Stimulated activated CD8-positive, alpha-beta memory T cell treated with anti-CD3 and anti-CD28 coated beads, Interleukin-4, amount 100 ng/mL, for 48 hours (primary cell): ENCODE data around the gene MAD1L1.
A peak's percentile ranks its signal among the peaks of the same experiment; 100 is the strongest.

Experiments
- DNase-seq: peaks from one replicate; pipeline ENCODE4 v3.0.0-alpha.2; 2020

MAD1L1 gene

DNA sequence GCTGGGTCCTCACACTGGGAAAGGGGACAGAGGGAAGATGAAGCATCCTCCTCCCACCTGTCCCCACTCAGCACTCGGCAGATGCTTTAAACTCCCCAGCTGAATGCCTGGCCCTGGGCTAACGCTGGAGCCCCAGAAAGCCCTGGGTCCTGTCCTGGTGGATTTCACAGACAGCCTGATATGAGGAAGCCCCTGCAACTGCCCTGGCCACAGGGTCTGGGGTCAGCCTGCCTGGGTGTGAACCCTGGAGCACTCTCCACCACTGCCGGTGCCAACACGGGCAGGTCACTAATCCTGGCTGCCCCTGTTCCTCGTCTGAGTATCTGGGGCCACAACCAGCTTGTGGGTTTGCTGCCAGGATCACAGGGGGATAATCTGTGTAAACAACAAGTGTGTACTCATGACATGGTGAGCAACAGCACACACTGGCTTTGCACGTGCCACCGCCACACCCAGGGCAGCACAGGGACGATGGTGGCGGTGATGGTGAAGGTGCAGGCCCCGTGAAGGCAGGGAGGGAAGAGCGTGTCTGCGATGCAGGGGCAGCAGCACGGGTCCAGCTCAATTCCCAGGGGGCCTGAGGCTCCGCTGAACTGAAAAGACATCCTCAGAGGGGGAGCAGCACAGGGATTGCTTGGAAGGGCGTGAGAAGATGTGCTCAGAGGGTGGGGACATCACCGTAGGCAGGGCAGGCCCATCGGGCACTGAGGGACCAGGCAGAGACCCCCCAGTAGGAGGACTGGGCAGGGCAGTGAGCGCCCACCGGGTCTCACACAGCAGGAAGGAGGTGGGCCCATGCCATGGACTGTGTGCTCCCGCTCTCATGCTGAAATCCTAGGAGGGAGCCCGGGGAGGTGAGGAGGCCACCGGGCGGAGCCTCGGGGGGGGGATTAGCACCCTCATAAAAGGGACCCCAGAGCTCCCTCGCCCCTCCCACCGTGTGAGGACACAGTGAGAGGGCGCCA lies 238.7 kb downstream of the MAD1L1 start:
- DNase-seq, result no peak

DNA sequence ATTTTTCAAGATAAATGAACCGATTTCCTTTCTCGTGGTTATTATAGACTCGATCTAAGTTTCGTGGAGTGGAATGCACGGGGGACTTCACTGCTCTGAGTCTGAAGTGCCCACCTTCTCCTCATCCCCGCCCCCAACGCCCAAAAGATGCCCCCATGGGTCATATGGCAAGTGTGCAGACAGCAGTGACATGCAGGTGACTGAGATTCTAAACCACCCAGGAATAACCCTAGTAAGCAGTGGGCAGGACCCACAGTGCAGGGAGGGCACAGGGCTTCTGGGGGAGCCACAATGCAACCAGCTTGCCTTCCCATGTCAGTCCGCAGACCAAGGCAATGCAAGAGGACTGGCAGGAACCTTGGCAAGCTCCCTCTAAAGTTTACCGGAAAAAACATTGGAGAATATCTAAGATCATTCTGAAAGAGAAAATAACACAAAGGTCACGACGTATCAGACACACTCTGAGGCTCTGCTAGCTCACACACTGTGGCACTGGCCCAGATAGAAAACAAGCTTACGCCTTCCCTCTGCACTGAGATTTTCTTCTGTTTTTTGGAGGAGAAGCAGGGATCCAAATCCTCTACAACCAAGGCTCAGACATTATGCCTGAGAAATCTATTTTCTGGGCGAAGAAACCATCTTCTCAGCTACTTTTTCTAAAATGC lies 239.6 kb downstream of the MAD1L1 start:
- no peak for DNase-seq

DNA sequence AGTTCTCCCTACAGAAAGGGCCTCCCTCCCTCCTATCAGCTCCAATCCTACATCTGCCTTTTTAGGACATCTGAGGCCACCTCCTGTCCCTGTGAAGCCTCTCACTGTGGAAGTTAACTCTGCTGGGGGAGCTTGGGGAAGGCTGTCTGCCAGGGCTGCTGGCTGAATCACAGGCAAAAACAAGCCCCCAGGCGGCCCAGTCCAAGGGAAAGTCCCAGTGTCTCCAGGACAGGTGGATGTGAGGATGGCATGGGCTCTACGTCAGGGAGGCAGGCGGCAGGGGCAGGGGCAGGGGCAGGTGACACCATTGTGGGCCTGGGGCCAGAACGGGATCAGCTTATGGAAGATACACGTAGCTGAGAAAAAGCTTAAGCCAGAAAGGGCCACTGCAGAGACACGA lies 240.2 kb downstream of the MAD1L1 start:
- no peak for DNase-seq

DNA sequence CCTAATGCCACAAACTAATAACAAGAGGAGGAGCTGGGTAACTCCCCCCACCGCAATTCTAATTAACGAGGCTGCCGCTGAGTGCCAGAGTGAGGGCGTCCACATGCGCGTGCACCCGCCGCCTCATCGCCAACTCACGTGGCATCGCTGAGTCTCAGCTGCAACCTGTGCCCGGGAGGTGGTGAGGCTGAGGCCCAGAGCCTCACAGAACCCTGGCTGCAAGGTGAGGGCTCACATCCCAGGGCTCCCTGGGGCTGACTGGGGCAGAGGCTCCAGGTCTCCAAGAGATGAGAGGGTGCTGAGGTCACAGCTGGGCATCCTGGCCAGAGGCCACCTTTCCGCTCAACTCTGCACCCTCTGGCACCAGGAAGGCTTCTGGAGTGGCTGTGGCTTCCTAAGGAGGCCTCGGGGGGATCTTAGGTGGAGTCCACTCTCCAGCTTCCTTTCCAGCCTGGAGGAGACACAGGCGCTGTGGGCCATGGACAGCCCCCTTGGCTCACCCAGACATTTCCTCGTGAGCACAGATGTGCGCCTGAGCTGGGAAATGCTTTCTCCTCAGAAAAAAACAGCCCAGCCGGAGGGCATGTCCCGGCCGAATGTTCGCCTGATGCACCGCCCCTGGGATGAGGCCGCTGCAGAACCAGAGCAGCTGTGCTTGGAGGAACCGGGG lies 242.6 kb downstream of the MAD1L1 start:
- no peak for DNase-seq

DNA sequence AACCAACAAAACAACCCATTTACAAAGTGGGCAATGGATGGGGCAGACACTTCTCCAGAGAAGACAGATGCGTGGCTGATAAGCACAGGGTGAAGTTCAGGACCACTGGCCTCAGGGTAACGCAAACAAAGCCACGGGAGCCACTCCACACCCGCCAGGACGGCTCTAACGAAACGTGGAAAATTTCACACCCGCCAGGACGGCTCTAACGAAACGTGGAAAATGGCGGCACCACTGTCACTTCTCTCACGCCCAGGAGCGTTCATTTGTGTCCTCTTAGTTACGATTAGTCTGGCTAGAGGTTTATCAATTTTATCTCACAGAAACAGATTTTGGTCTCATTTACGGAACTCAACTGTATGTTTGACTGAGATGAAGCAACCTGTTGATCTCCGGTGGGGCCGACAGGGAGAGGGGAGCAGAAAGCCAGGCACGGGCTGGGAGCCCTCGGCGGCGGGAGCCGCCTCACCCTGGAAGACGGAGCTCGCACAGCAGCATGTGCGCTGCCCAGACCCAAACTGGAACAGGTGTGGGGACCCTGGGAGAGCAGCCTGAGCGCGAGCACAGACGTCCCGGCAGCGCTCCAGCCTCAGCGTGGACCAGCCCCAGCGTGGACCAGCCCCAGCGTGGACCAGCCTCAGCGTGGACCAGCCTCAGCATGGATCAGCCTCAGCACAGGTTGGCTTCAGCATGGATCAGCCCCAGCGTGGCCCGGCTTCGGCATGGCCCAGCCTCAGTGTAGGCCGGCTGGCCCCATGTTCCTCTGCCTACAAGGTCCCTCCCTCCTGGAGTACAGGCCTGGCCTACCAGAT lies 243.5 kb downstream of the MAD1L1 start:
- no peak for DNase-seq

DNA sequence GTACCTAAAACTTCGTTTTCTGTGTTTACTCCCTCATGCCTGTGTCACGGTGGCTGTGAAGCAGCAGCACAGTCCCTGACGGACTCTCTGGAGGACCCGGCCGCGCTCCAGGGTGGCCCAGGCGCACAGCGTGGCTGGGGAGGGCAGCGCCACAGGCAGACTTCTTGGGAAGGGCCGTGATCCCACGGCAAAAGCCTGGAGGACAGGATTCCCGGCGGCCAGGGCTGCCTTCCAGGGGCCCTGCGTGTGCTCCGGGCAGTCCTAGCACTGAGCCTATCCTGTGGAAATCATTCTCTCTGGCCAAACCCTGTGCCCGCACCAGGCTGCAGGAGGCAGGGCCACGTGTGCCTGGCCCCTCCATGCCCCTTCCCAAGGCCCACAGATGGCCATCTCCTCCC lies 244.2 kb downstream of the MAD1L1 start:
- no peak for DNase-seq

DNA sequence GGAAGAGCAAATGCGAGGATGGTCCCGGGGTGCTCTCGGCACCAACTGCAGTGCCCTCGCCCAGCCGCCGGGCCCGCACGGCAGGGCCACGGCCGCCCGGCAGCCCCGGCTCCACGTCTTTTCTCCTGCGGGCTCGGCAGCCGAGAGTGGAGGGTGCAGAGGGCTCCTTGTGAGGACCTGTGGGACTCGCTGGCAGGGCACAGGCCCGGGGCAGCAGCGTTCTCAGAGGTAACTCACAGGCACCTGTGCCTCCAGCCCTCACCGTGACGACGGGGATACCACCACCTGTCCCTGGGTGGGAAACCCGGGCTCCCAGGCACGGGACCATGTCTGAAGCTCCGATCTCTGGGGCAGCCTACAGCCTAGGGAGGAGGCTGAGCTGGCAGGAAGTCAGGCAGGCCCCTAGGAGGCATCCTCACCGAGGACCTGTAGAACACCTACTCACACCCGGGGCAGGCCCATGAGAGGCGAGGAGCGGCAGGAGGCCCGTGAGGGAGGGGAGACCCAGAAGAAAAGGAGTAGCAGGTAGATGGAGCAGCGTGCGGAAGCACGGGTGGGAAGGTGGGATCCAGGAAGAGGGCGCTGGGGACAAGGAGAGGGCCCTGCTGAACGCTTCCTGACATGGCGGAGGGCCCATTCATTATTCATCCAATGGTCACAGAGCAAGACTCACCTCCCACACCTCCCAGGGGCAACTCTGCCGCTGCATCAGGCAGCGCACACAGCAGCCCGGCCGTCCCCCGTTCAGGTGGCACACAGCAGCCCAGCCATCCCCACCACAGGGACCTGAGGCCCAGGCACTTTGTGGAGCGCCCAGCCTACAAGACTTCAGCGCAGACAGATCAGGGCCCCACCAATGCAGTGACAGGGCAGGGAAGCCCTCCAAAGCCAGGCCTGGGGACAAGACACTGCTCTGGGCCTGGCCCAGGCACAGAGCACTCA lies 244.9 kb downstream of the MAD1L1 start:
- DNase-seq, result no peak

DNA sequence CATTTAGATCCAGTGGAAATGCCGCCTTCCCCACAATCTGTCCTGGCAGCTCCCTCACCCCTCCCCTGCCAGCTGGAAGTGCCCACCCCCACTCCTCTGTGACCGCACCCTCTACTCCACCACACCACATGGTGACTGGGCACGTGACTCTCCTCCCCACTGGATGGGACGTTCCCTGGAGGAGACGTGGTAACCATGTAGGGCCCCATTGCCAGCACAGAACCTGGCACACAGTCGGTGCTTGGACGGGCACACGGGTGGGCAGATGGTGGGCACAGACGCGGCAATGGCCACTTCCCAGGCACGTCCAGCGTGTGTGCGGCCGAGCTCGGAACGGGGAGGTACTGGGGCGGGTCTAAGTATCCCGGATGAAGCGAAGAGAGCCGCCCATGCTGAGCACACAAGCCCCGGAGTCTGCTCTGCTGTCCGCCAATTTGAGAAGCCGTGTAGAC lies 245.6 kb downstream of the MAD1L1 start:
- no peak for DNase-seq

DNA sequence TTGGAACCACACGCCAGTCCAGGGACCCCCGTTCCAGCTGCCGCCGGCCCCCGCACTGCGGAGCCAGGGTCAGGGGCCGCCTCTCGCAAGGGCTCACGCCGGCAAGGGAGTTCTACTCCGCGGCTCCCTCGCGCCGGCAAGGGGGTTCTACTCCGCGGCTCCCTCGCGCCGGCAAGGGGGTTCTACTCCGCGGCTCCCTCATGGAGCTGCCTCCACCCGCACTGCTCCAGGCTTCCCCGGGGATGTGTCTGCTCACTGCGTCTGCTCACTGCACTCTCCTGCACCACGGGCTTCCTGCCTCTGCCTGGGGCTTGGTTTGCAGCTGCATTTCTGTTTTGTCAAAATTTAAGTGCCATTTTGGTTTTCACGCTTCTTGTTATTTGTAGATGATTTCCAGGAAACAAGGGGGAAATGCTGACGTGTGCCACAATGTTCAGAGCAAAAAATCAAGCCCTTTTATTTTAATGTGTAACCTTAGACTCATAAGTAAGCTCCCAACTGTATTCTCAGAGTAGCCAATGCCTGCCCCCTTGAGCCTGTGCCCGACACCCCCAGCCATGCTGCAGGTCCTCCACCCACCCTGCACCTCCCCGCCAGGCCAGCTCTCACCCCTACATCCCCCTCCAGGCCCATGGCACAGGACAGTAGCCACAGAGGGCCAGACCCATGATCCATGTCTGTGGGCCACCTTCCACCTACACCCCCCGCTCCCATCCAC lies 246.2 kb downstream of the MAD1L1 start:
- peak; percentile 26 for DNase-seq

DNA sequence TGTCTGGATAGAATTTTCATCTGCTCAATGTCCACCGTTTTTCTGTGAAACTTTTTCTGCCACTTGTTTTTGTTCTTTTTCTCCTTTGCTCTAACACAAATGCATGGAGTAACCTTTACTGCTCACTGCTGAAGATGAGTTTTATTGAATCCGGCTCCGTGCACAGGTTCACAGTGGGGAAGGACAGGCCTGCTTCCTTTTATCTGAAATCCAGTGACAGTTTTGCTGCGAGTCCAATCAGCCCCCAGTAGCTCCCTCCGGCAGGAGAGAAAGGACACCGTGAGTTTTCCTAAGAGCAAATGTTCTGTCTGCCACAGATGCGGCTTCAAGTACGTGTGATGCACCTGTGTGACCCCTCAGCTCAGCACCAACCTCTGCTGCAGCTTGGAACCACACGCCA lies 246.8 kb downstream of the MAD1L1 start:
- DNase-seq, result no peak

DNA sequence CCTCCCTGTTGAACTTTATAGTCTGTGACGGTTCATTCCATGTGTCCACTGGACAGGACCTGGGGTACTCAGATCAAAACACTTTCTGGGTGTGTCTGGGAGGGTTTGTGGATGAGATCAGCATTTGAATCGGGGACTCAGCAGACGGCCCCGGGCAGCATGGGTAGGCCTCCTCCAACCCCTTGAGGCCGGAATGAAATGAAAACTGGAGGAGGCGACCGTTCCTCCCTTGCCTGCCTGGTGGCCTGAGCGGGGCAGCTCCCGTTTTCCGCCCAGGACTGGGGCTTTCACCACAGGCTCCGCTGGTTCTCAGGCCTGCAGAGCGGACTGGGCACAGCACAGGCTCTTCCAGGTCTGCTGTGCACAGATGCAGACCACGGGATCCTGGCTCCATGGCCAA lies 247.7 kb downstream of the MAD1L1 start:
- no peak for DNase-seq

DNA sequence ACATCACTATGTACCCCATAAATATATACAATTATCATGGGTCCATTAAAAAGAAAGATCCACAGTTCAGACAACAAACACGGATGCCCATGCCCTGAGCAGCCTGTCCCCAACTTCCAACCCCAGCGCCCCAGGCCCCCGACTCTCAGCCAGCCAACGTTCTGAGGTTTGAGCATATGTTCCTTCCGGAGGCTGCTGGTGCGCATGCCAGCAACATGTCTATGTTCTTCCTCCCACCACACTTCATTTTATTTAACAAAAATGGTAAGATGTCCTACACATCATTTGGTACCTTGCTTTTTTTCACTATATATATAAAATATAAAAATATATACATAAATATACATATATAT lies 250.9 kb downstream of the MAD1L1 start:
- DNase-seq, result no peak

DNA sequence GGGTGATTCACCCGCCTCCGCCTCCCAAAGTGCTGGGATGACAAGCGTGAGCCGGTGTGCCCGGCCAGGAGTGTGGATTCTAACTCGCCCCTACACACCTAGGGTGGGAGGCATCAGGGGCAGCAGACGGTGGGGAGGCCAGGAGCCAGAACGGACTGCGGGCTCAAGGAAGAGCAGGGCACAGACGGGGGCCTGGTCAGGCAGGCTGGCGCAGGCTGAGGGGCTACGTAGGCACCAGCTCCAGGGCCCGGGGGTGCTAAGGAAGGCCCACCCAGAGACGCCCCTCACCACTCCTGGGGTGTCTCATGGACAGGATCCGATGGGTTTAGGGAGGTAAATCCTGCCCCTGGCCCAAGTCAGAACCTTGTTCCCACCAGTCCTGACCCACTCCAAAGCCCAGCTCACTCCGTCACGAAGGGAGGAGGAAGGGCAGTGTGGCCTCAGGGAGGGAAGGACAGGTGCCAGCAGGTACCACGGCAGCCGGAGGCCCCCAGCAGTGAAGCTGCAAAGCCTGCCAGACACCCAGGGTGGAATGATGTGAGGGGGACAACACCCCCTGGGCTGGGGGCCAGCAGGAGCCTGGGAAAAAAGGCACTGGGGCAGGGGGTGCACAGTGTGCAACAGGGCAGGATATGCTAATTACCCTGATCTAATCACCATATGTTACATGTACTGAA lies 251.4 kb downstream of the MAD1L1 start:
- no peak for DNase-seq

DNA sequence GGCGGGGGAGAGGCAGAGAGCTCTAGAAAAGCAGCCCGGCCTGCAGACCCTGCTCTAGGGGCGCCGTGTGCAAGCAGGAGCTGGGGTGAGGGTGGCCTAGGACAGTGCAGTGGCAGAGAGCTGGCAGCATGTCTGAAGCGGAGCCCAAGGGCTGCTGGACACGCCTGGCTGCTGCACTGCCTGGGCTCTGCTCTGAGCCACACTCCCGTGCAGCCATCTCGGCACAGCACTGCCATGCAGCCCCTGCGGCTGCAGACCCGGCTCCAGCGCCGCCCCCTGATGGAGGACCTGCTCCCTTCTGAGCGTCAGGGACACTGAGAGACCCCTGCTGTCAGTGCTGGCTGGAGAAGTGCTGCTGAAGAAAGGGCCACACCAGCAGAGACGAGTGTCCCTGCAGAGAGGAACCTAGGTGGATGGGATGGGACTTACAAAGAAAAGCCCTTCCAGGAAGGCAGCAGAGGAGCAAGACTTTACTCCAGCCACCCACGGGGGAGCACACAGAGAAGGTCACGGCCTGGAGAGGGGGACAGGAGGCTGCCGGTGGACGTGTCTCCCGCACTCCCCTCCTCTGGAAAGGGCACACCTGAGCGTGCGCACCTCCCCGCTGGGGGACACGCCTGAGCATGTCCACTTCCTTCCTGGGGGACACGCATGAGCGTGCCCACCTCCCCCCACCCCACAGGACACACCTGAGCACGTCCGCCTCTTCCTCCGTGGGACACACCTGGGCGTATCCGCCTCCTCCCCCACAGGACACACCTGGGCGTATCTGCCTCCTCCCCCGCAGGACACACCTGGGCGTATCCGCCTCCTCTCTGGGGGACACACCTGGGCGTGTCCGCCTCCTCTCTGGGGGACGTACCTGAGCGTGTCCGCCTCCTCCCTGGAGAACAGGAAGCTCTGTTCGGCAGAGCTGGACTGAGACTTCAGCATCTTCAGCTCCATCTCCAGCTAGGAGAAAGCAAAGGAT lies 252.9 kb downstream of the MAD1L1 start:
- no peak for DNase-seq

DNA sequence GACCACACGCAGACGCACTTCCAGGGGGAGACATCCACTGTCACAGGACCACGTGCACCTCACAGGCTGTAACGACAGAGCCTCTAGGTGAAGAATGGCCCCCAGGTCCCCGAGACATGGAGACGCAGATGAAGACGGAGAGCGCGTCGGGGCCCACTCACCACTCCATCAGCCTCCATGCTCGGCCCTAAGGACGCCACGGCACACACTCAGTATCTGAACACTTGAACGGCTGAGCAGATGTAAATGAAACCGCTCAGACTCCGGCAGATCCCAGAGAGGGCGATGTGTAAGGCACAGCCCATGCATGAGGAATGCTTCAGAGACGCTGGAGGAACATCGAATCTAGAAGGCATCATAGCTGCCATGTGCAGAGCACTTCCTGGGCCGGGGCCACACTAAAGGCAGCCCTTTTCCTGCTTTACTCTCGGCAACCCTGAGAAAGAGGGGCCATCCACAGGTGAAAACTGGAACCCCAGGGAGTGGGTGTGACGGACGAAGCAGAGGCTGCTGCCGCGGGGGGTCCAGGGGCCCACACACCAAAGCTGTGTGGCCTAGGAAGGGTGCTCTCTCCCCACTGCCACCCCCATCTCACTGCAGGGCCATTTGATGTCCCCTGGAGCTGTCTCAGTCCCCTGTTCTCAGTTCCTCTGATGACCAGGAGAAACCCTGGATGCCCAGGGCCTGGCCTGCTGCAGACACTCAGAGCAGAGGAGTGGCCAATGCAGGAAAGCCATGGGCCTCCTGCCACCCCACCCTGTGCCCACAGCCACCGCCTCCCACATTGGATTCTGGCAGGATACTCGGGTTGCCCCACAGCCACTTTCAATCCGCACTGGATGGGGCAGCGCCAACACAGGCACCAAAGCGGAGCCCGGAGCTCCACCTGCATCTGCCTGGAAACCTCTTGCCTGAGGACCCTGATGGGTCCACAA lies 253.8 kb downstream of the MAD1L1 start:
- DNase-seq, result no peak

DNA sequence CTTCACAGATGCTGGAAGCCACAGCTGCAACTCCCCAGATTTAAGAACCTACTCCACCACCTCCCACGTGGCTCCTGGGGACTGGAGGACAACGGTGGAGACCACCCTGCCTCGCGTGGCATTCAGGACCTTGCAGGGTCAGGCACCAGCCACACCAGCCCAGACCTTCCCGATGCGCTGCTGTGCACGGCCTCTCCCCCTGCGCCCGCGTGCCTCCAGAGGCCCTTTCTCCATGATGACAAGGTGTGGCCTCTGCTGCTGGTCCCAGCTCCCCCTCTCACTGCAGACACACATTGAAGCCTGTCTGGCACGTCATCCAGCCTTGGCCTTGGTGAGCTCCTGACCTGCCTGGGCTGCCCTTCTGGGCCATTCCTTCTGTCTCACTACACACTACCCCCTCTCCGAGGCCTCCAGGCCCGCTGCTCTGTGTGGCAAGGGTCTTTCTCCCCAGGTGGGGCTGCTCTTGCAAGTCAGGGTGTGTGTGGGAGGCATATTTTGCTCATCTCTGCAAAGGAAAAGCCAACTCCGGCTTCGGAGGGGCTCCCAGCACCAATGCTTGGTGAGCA lies 254.8 kb downstream of the MAD1L1 start:
- DNase-seq, result no peak

DNA sequence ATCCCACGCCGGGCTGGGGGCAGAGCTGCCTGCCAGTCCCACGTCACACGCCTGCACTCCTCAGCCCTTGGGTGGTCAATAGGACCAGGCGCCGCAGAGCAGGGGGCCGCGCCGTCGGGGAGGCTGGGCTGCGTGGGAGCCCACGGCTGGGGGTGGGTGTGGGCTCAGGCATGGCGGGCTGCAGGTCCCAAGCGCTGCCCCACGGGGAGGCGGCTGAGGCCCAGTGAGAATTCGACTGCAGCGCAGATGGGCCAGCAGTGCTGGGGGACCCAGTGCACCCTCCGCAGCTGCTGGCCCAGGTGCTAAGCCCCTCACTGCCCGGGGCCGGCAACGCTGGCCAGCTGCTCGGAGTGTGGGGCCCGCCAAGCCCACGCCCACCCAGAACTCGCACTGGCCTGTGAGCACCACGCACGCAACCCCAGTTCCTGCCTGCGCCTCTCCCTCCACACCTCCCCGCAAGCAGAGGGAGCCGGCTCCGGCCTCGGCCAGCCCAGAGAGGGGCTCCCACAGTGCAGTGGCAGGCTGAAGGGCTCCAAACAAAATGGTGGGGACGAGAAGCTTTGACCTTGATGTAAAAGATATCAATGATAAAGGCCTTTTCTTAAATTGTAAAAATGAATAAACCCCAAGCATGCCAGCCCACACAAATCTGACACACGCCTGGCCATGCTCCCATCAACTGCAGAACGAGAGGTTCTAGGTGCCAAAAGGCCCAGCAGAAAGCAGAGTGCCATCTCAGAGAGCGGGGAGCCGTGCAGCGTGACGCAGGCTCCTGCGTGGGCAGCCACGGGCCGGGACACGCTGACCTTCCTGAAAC lies 255.5 kb downstream of the MAD1L1 start:
- no peak for DNase-seq
